Calu3 (cell line): ENCODE results near the gene PSMA8. TPM values are rescaled to one million over a fixed set of nuclear protein-coding genes. Genes with fewer than 3 reads are reported as not detected.

Source experiments
- BruUV-seq: library from RNA; stranded (reverse); fragments of 400-500 nt; replicated peaks from 2 replicates; lab custom pipeline; 2021; lab: Mats Ljungman, UMichigan
- CTCF ChIA-PET: fragments of 300-600 bp; sonication (Branson Sonifier 250); formaldehyde crosslinking; loops from one replicate; lab custom pipeline; 2022; ENCODE audit warnings: antibody characterized with exemption; lab: Charles Lee
- DNase-seq: peaks from one replicate; pipeline ENCODE4 v3.0.0; 2022
- H3K27ac Mint-ChIP-seq: one replicate; pipeline ENCODE4 v1.8.0; 2022; ENCODE audit warnings: mixed read lengths; ENCODE audit not compliant: unreplicated experiment
- H3K27me3 Mint-ChIP-seq: one replicate; pipeline ENCODE4 v1.8.0; 2022; ENCODE audit warnings: mixed read lengths; ENCODE audit not compliant: unreplicated experiment
- H3K36me3 Mint-ChIP-seq: one replicate; pipeline ENCODE4 v1.8.0; 2022; ENCODE audit warnings: mild to moderate bottlenecking, moderate library complexity, mixed read lengths; ENCODE audit not compliant: insufficient read depth, unreplicated experiment
- H3K4me1 Mint-ChIP-seq: one replicate; pipeline ENCODE4 v1.8.0; 2022; ENCODE audit warnings: mild to moderate bottlenecking, low read depth, mixed read lengths; ENCODE audit not compliant: unreplicated experiment
- H3K4me3 Mint-ChIP-seq: one replicate; pipeline ENCODE4 v1.8.0; 2022; ENCODE audit warnings: mild to moderate bottlenecking, low read depth, moderate library complexity, mixed read lengths; ENCODE audit not compliant: unreplicated experiment
- H3K9me3 Mint-ChIP-seq: one replicate; pipeline ENCODE4 v1.8.0; 2022; ENCODE audit warnings: low read depth, mixed read lengths; ENCODE audit not compliant: unreplicated experiment
- CTCF ChIP-seq: fragments of 200-600 bp; IDR thresholded peaks from one replicate; pipeline ENCODE4 v1.8.0; 2022; ENCODE audit warnings: antibody characterized with exemption; ENCODE audit not compliant: unreplicated experiment
- intact Hi-C: fragments of 100-400 bp; cut with micrococcal nuclease; formaldehyde crosslinking; loops from one replicate; pipeline ENCODE4 v1.10.0; 2022; ENCODE audit not compliant: unreplicated experiment
- total RNA-seq: library from RNA; stranded (reverse); gene quantifications from 2 replicates; pipeline ENCODE4 v1.2.3, GENCODE V29; 2022

Gene PSMA8
- total RNA-seq, 1 experiment from 2014 or later: not detected

GRCh38 chr18:26207937-26208336, 74.3 kb downstream of the PSMA8 start:
- CTCF ChIA-PET: interaction anchor here (0.7 kb wide), 1 partner anchor 15 kb away, joined by 3 read pairs; no protein-coding TSS in a partner anchor
- BruUV-seq: no TSS peak
- no peaks in the 10 kb centered on the region for H3K4me1 Mint-ChIP-seq

GRCh38 chr18:26208977-26209376, 75.3 kb downstream of the PSMA8 start:
- Mint-ChIP-seq H3K27ac (no peak overlapping the region), H3K9me3 (no peaks in the 10 kb centered on the region), H3K4me1 (no peaks in the 10 kb centered on the region), H3K36me3 (no peaks in the 10 kb centered on the region), H3K4me3 (no peak overlapping the region), H3K27me3 (peaks cover 20% of the 10 kb centered on the region)
- no TSS peak for BruUV-seq
- CTCF ChIA-PET: no interaction called here
- intact Hi-C loops: no loop called here
- DNase-seq: no peak
- TF ChIP-seq CTCF: no peak

More at GRCh38 chr18:26207937-26208336, 74.3 kb downstream of the PSMA8 start:
- Mint-ChIP-seq H3K4me3 (no peak overlapping the region), H3K27me3 (peaks cover 26% of the 10 kb centered on the region), H3K27ac (no peak overlapping the region), H3K36me3 (no peaks in the 10 kb centered on the region), H3K9me3 (no peaks in the 10 kb centered on the region)
- intact Hi-C loops: no loop called here
- TF ChIP-seq CTCF: no peak
- no peak for DNase-seq

- Mint-ChIP-seq H3K9me3 (no peaks in the 10 kb centered on the region), H3K36me3 (no peaks in the 10 kb centered on the region), H3K27ac (no peak overlapping the region), H3K4me1 (no peaks in the 10 kb centered on the region), H3K27me3 (peaks cover 10% of the 10 kb centered on the region), H3K4me3 (no peak overlapping the region)
- BruUV-seq: no TSS peak
- TF ChIP-seq CTCF: no peak
- no peak for DNase-seq
- intact Hi-C loops: no loop called here
- CTCF ChIA-PET: no interaction called here
Measured at GRCh38 chr18:26210147-26210546, 76.5 kb downstream of the PSMA8 start.

- H3K9me3 Mint-ChIP-seq: no peaks in the 10 kb centered on the region
- no peak for DNase-seq
- H3K36me3 Mint-ChIP-seq: no peaks in the 10 kb centered on the region
- no TSS peak for BruUV-seq
- CTCF ChIA-PET: no interaction called here
- H3K4me3 Mint-ChIP-seq: no peak overlapping the region
- H3K27me3 Mint-ChIP-seq: peaks cover 10% of the 10 kb centered on the region
- TF ChIP-seq CTCF: no peak
- H3K4me1 Mint-ChIP-seq: no peaks in the 10 kb centered on the region
- no peak overlapping the region for H3K27ac Mint-ChIP-seq
- intact Hi-C loops: no loop called here
Measured at GRCh38 chr18:26215247-26215970, 81.7 kb downstream of the PSMA8 start.
